ENCODE results near the gene PRLH.

PRLH gene

GRCh38 chr2:237567276-237568029 lies 1.1 kb downstream of the PRLH start:
- DNase-seq (ENCODE audit: low spot score): no peak

DNA sequence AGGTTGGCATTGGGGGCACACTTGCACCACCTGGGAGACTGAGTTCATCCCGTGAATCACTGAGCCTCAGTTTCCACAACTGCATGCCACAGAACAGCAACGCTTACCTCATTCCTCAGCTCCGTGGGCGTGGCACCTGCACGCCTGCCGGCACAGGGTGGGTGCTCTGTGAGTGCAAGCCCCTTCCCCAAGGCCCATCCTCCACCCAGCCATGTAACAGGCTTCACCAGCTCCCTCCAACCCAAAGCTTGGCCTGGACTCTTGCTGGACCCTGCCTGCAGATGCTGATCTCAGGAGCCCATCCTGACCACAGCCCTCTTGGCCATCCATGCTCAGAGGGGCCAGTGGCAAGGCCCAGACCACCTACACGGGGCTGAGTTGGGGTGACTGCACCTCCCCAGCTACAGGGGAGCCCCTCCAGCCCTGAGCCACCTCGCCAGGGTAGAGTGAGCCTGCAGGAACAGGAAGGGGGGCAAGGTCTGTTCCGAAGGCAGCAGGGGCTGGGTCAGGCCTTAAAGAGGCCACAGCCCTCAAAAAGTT lies 1.8 kb downstream of the PRLH start:
- DNase-seq (ENCODE audit: low spot score): no peak

GRCh38 chr2:237569041-237569440 lies 2.7 kb downstream of the PRLH start:
- no peak for DNase-seq (ENCODE audit: low spot score)

DNA sequence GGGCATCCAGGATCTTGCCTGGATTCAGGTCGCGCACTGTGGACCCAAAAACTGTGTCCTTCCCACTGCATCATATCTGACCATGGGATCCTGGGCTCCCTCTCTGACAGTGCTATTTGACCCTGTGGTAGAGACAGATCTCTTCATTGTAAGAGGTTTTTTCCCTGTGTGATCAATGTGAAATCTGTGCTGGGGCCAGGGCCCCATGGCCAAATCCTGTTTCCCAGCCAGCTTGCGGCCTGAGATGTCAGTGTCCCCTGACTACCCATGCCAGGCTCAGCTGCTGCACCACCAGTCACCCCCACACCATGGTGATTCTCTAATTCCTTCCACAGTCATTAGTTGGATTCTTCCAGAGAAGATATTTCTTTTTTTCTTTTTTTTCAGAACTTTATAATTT lies 3.5 kb downstream of the PRLH start:
- no peak for DNase-seq (ENCODE audit: low spot score)

- no peak for DNase-seq (ENCODE audit: low spot score)
Measured at GRCh38 chr2:237570776-237571335, 4.5 kb downstream of the PRLH start.

DNA sequence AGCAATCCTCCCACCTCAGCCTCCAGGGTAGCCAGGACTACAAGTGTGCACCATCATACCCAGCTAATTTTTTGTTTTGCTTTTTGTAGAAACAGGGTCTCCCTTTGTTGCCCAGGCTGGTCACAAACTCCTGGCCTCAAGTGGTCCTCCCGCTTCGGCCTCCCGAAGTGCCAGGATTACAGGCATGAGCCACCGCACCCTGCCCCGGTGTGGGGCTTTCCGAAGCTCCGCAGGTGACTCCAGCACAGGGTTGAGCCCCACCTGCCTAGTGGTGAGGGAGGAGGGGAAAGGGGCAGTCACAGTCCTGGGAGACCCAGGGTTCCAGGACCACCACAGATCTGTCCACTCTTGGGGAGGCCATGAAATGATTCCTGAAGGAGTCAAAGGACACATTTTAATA lies 5.2 kb downstream of the PRLH start:
- no peak for DNase-seq (ENCODE audit: low spot score)

GRCh38 chr2:237572021-237572741 lies 5.8 kb downstream of the PRLH start:
- DNase-seq (ENCODE audit: low spot score): peak; percentile 86

DNA sequence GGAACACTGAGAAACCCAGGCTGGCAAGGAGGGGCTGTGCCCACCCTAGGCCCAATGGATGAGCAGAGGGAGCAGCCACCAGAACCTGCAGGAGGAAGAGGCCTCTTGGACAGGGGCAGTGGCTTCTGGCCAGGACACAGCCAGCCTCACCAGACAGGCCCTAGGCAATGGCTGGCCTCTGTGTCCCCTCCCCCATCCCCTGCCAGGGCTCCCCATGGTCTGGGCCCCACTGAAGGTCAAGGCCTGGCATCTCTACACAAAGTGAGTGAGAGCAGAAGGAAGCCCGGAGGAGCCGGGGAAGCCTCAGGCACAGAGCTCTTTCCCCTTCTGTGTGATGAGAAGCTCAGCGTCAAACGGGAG lies 6.3 kb downstream of the PRLH start:
- no peak for DNase-seq (ENCODE audit: low spot score)

DNA sequence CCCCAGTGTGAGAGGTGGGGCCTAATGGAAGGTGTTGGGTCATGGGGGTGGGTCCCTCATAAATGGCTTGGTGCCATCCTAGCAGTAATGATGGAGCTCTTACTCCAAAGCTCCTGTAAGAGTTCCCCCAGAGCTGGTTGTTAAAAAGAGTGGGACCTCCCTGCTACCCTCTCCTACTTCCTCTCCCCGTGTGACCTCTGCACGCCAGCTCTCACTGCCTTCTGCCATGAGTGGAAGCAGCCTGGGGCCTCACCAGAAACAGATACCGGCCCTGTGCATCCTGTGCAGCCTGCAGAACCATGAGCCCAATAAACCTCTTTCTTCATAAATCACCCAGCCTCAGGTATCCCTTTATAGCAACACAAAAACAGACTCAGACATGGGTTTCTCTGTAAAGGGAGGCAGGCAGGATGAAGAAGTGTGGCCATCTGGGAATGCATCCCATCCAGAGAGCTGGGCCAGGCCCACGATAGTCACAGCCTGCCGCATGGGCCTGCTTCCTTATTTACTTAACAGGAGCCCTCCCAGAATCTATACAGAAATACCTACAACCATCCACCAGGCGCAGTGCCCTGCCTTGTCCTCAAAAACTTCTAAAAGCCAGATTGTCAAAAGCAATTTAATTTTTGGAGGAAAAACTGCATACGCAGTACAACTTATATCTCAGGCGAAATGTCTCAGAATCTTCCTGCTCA lies 7.5 kb downstream of the PRLH start:
- no peak for DNase-seq (ENCODE audit: low spot score)

DNA sequence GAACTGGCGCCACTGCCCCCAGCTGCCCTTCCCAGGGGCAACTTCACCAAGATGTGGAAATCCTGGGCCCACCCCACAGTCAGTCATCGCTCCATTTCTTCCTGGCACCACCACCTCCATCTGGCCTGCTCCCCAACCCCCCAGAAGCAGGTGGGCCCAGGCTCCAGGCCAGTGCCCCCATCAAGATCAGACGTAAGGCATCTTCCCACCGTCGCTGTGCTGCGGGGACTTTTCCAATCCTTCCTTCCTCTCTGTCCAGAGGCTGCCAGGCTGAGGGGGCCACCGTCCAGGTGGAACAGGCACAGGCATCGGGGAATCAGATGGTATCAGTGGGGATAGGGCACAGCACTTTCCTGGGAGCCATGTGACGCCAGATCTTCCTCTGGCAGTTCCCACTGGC lies 8.1 kb downstream of the PRLH start:
- DNase-seq (ENCODE audit: low spot score): no peak

- peak; percentile 49 for DNase-seq (ENCODE audit: low spot score)
Measured at GRCh38 chr2:237574894-237575868, 8.8 kb downstream of the PRLH start.

DNA sequence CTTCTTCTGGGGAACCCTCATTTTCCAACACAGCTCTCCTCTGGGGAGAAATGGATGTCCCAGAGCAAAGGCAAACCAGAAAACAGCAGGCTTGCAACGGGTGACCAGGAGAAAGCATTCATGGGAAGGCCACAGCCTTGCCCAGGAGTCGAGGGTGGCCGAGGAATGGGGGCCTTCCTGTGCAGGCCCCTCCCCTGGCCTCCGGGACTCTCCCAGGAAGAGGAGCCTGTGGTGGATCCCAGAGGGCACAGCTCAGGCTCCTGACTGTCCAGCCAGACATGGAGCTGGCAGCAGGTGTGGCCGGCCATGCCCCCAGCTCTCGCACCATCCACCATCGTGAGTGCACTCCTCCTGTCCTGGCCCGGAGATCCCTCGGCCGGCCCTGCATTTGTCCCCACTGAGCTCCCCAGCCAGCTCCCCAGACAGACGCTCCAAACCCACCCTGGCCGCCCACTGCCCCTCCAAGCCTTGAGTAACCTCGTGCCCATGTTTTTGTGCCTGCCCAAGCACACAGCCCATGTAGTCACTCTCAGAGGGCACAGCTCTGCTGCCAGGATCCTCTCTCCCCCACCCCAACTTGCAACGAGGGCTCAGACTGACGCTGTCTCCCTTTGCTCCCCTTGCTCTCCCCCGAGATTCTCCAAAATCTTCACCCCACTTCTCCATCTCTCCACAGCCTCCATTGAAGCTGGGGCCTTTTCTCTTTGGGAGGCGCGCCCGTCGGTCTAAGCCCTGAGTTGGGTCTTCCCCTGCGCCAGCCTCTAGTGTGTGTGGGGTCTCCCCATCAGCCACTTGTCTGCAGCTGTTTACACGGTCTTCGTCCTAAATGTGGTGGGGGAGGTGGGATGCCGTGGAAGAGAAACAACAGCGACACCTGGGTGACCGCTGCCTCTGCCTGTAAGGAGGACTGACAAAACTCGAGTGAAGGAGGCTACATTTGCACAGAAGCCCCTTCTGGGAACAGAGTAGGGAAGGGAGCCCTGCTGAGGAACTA lies 9.8 kb downstream of the PRLH start:
- no peak for DNase-seq (ENCODE audit: low spot score)

GRCh38 chr2:237576974-237577373 lies 10.6 kb downstream of the PRLH start:
- no peak for DNase-seq (ENCODE audit: low spot score)

- no peak for DNase-seq (ENCODE audit: low spot score)
Measured at GRCh38 chr2:237577458-237577857, 11.1 kb downstream of the PRLH start.

GRCh38 chr2:237577956-237578870 lies 11.8 kb downstream of the PRLH start:
- DNase-seq (ENCODE audit: low spot score): no peak

- DNase-seq (ENCODE audit: low spot score): no peak
Measured at GRCh38 chr2:237581326-237581725, 15.0 kb downstream of the PRLH start.

GRCh38 chr2:237581751-237582746 lies 15.7 kb downstream of the PRLH start:
- DNase-seq (ENCODE audit: low spot score): peak; percentile 72

Data from kidney tubule cell (primary cell).